Liver (tissue), 9 donors: ENCODE data around the gene FUS. TPM values are rescaled to one million over a fixed set of nuclear protein-coding genes. Genes with fewer than 3 reads are reported as not detected.

ENCODE experiments used
- DNase-seq: peaks from one replicate; pipeline ENCODE4 v3.0.0-alpha.2; 2017; ENCODE audit warnings: low spot score
- H3K27ac ChIP-seq, 2 donors: one replicate each; pipeline ENCODE4 v1.7.0; 2013; ENCODE audit warnings: inconsistent platforms in 2 of 2, low read length in 2 of 2, control low read depth in 1 of 2, low read depth in 1 of 2, mild to moderate bottlenecking in 1 of 2
- H3K27me3 ChIP-seq, 4 donors: one replicate each; pipeline versions ENCODE4 v1.6.1 to v1.7.0; 2013; ENCODE audit warnings: low read length in 3 of 4, inconsistent platforms in 1 of 4, mild to moderate bottlenecking in 1 of 4, moderate library complexity in 1 of 4; ENCODE audit not compliant: control insufficient read depth in 4 of 4, insufficient read depth in 4 of 4
- H3K36me3 ChIP-seq, 4 donors: one replicate each; pipeline versions ENCODE4 v1.6.1 to v1.7.0; 2013; ENCODE audit warnings: low read length in 3 of 4, mild to moderate bottlenecking in 3 of 4, low read depth in 1 of 4, moderate library complexity in 1 of 4; ENCODE audit not compliant: control insufficient read depth in 4 of 4, insufficient read depth in 3 of 4
- H3K4me1 ChIP-seq, 4 donors: one replicate each; pipeline versions ENCODE4 v1.6.1 to v1.7.0; 2013; ENCODE audit warnings: low read length in 3 of 4, mild to moderate bottlenecking in 3 of 4, moderate library complexity in 1 of 4; ENCODE audit not compliant: control insufficient read depth in 4 of 4, insufficient read depth in 4 of 4
- H3K4me3 ChIP-seq, 3 donors: one replicate each; pipeline versions ENCODE4 v1.6.1 to v1.7.0; 2013; ENCODE audit warnings: low read length in 3 of 3, control low read depth in 1 of 3, low read depth in 1 of 3, mild to moderate bottlenecking in 1 of 3
- H3K9ac ChIP-seq, 2 donors: one replicate each; pipeline ENCODE4 v1.7.0; 2013; ENCODE audit warnings: low read length in 2 of 2, mild to moderate bottlenecking in 2 of 2, moderate library complexity in 2 of 2, control low read depth in 1 of 2, low read depth in 1 of 2
- H3K9me3 ChIP-seq, 4 donors: one replicate each; pipeline versions ENCODE4 v1.6.1 to v1.7.0; 2013; ENCODE audit warnings: low read length in 3 of 4; ENCODE audit not compliant: control insufficient read depth in 4 of 4
- EGR1 ChIP-seq, 2 donors: IDR thresholded peaks; 2 replicates each; pipeline ENCODE4 v1.6.1; 2016 to 2018; ENCODE audit warnings: antibody characterized with exemption in 2 of 2, low read depth in 2 of 2
- FOXA1 ChIP-seq: IDR thresholded peaks from 2 replicates; pipeline ENCODE4 v1.6.1; 2016; ENCODE audit warnings: antibody characterized with exemption
- FOXA2 ChIP-seq: IDR thresholded peaks from 2 replicates; pipeline ENCODE4 v1.6.1; 2016; ENCODE audit warnings: antibody characterized with exemption
- GABPA ChIP-seq, 2 donors: IDR thresholded peaks in 1 of 2; conservative IDR thresholded peaks in 1 of 2; 2 replicates each; pipeline ENCODE4 v1.6.1; 2016; ENCODE audit warnings: antibody characterized with exemption in 2 of 2, mild to moderate bottlenecking in 1 of 2, moderate library complexity in 1 of 2
- HNF4A ChIP-seq, 2 donors: conservative IDR thresholded peaks; 2 replicates each; pipeline ENCODE4 v1.6.1; 2016; ENCODE audit warnings: antibody characterized with exemption in 2 of 2, mild to moderate bottlenecking in 2 of 2
- HNF4G ChIP-seq: IDR thresholded peaks from 2 replicates; pipeline ENCODE4 v1.6.1; 2016; ENCODE audit warnings: antibody characterized with exemption
- JUND ChIP-seq, 2 donors: IDR thresholded peaks; 2 replicates each; pipeline ENCODE4 v1.6.1; 2016; ENCODE audit warnings: antibody characterized with exemption in 2 of 2
- NR2F2 ChIP-seq: IDR thresholded peaks from 2 replicates; pipeline ENCODE4 v1.6.1; 2016; ENCODE audit warnings: antibody characterized with exemption
- RAD21 ChIP-seq, 2 donors: IDR thresholded peaks; 2 replicates each; pipeline ENCODE4 v1.6.1; 2016; ENCODE audit warnings: antibody characterized with exemption in 2 of 2, mild to moderate bottlenecking in 2 of 2
- RXRA ChIP-seq, 2 donors: IDR thresholded peaks; 2 replicates each; pipeline ENCODE4 v1.6.1; 2017 to 2018; ENCODE audit warnings: antibody characterized with exemption in 2 of 2, mild to moderate bottlenecking in 1 of 2
- SP1 ChIP-seq: IDR thresholded peaks from 2 replicates; pipeline ENCODE4 v1.6.1; 2018; ENCODE audit warnings: antibody characterized with exemption, mild to moderate bottlenecking
- TAF1 ChIP-seq: conservative IDR thresholded peaks from 2 replicates; pipeline ENCODE4 v1.6.1; 2016; ENCODE audit warnings: antibody characterized with exemption, mild to moderate bottlenecking
- YY1 ChIP-seq: IDR thresholded peaks from 2 replicates; pipeline ENCODE4 v1.6.1; 2016; ENCODE audit warnings: antibody characterized with exemption, mild to moderate bottlenecking
- WGBS: extraction: QIAGEN DNeasy Blood & Tissue Kit; methylation state at CpG from one replicate; pipeline ENCODE4 v1.1.7; 2013; 5-methylcytosine and 5-hydroxymethylcytosine counted together
- polyA plus RNA-seq, 2 donors: library from polyadenylated mRNA; stranded (reverse) in 1 of 2; unstranded in 1 of 2; fragments of 200-250 nt in 1 of 2; fragments of >200 nt in 1 of 2; fragmentation: Nextera tagmentation in 1 of 2; extraction: Ambion mirVana in 1 of 2; gene quantifications; one replicate each; pipeline versions ENCODE4 v1.2.1 to v1.2.3, GENCODE V29; 2013 to 2015
- total RNA-seq, 2 donors: library from RNA; depleted of rRNA; stranded (reverse); fragments of >200 nt; gene quantifications; one replicate each; pipeline ENCODE4 v1.2.3, GENCODE V29; 2014
- TF ChIP-seq, protein P1 (sequence below): IDR thresholded peaks from 2 replicates; pipeline ENCODE4 v1.6.1; 2016; ENCODE audit warnings: antibody characterized with exemption
- TF ChIP-seq, protein P2 (sequence below): IDR thresholded peaks from 2 replicates; pipeline ENCODE4 v1.6.1; 2016; ENCODE audit warnings: antibody characterized with exemption, mild to moderate bottlenecking
- TF ChIP-seq, protein P3 (sequence below): fragments of 150-350 bp; IDR thresholded peaks from 2 replicates; pipeline ENCODE4 v1.5.1; 2017; ENCODE audit warnings: improper control_type of control experiment, low read depth, low read length; ENCODE audit not compliant: missing input control
- TF ChIP-seq, protein P4 (sequence below): IDR thresholded peaks from 2 replicates; pipeline ENCODE4 v1.6.1; 2016; ENCODE audit warnings: antibody characterized with exemption
- TF ChIP-seq, protein P5 (sequence below): IDR thresholded peaks from 2 replicates; pipeline ENCODE4 v1.6.1; 2016; ENCODE audit warnings: antibody characterized with exemption
- donor health status: healthy.
- donor health status: healthy.
- donor health status: healthy.
- donor health status: healthy.
- donor health status: healthy.

FUS gene
- total and polyA plus RNA-seq, 4 donors, result 7.5 to 51.5 (median 39.3) TPM

DNA sequence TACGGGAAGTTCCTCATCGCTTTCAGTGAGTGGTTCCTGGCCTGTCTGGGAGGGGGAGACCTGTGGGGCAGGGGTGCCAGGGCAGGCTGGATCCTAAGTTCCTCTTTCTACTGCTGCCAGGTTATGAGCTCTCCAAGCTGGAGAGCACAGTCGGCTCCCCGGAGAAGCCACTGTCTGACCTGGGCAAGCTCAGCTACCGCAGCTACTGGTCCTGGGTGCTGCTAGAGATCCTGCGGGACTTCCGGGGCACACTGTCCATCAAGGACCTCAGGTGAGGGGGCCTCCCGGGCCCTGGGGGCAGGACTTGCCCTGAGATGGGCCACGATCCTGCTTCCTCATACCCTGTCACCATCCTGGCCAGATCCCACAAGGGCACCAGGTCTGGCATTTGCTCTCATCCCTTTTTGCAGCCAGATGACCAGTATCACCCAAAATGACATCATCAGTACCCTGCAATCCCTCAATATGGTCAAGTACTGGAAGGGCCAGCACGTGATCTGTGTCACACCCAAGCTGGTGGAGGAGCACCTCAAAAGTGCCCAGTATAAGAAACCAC lies 49.5 kb upstream of the FUS start:
- H3K27ac ChIP-seq, result peak overlapping the region; percentile 40 to 70

DNA sequence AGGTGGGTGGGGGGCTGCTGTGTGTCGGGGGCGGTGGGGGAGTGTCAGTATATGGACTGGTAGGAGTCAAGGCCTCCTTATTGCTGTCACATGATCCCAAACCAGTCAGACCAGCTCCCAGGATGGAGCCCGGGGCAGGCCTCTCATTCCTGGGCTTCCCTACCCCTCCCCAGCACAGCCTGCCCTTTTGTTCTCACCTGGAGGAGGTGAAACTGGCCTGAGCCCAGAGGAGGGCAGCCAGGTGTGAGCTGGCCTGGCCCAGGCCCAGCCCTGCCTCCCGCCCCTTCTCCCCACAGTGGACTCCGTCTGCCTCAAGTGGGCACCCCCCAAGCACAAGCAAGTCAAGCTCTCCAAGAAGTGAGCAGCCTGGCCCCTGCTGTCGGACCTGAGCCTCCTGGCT lies 49.0 kb upstream of the FUS start:
- Histone ChIP-seq H3K36me3 (peaks cover 8 to 40% (median 13%) of the 10 kb centered on the region in 4 donors), H3K4me3 (no peak overlapping the region), H3K9me3 (no peaks in the 10 kb centered on the region), H3K4me1 (peaks cover 0 to 16% (median 5%) of the 10 kb centered on the region in 4 donors), H3K27me3 (no peaks in the 10 kb centered on the region), H3K9ac (no peak overlapping the region), H3K27ac (peak overlapping the region; percentile 40 to 44)
- DNase-seq, result no peak
- 77% methylated on average over 6 of the region's 6 CpGs for WGBS
- TF ChIP-seq, protein P1, sequence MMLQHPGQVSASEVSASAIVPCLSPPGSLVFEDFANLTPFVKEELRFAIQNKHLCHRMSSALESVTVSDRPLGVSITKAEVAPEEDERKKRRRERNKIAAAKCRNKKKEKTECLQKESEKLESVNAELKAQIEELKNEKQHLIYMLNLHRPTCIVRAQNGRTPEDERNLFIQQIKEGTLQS, result no peak
- no peak for TF ChIP-seq TAF1
- no peak for TF ChIP-seq HNF4G
- TF ChIP-seq FOXA2, result no peak
- no peak for TF ChIP-seq EGR1 (IDR thresholded peaks at IDR 0.05; ENCODE audit: low read depth in 2 of 2)
- no peak for TF ChIP-seq YY1
- TF ChIP-seq, protein P2, sequence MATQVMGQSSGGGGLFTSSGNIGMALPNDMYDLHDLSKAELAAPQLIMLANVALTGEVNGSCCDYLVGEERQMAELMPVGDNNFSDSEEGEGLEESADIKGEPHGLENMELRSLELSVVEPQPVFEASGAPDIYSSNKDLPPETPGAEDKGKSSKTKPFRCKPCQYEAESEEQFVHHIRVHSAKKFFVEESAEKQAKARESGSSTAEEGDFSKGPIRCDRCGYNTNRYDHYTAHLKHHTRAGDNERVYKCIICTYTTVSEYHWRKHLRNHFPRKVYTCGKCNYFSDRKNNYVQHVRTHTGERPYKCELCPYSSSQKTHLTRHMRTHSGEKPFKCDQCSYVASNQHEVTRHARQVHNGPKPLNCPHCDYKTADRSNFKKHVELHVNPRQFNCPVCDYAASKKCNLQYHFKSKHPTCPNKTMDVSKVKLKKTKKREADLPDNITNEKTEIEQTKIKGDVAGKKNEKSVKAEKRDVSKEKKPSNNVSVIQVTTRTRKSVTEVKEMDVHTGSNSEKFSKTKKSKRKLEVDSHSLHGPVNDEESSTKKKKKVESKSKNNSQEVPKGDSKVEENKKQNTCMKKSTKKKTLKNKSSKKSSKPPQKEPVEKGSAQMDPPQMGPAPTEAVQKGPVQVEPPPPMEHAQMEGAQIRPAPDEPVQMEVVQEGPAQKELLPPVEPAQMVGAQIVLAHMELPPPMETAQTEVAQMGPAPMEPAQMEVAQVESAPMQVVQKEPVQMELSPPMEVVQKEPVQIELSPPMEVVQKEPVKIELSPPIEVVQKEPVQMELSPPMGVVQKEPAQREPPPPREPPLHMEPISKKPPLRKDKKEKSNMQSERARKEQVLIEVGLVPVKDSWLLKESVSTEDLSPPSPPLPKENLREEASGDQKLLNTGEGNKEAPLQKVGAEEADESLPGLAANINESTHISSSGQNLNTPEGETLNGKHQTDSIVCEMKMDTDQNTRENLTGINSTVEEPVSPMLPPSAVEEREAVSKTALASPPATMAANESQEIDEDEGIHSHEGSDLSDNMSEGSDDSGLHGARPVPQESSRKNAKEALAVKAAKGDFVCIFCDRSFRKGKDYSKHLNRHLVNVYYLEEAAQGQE, result no peak
- TF ChIP-seq JUND (IDR thresholded peaks at IDR 0.05), result no peak
- no peak for TF ChIP-seq SP1
- no peak for TF ChIP-seq GABPA (IDR thresholded peaks at IDR 0.05 in 1 of 2, conservative IDR thresholded peaks at IDR 0.05 in 1 of 2)
- TF ChIP-seq HNF4A (conservative IDR thresholded peaks at IDR 0.05), result no peak
- TF ChIP-seq, protein P3, sequence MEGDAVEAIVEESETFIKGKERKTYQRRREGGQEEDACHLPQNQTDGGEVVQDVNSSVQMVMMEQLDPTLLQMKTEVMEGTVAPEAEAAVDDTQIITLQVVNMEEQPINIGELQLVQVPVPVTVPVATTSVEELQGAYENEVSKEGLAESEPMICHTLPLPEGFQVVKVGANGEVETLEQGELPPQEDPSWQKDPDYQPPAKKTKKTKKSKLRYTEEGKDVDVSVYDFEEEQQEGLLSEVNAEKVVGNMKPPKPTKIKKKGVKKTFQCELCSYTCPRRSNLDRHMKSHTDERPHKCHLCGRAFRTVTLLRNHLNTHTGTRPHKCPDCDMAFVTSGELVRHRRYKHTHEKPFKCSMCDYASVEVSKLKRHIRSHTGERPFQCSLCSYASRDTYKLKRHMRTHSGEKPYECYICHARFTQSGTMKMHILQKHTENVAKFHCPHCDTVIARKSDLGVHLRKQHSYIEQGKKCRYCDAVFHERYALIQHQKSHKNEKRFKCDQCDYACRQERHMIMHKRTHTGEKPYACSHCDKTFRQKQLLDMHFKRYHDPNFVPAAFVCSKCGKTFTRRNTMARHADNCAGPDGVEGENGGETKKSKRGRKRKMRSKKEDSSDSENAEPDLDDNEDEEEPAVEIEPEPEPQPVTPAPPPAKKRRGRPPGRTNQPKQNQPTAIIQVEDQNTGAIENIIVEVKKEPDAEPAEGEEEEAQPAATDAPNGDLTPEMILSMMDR, result no peak
- TF ChIP-seq RAD21 (IDR thresholded peaks at IDR 0.05), result no peak
- TF ChIP-seq, protein P4, sequence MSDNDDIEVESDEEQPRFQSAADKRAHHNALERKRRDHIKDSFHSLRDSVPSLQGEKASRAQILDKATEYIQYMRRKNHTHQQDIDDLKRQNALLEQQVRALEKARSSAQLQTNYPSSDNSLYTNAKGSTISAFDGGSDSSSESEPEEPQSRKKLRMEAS, result no peak
- TF ChIP-seq NR2F2, result no peak
- TF ChIP-seq RXRA (IDR thresholded peaks at IDR 0.05), result no peak
- TF ChIP-seq FOXA1, result no peak

More for the DNA sequence above, 49.5 kb upstream of the FUS start:
- no peak overlapping the region for H3K9ac ChIP-seq
- DNase-seq, result no peak
- WGBS, result 78% methylated on average over 10 of the region's 10 CpGs
- H3K9me3 ChIP-seq, result no peaks in the 10 kb centered on the region
- TF ChIP-seq, protein P1, result no peak
- TF ChIP-seq FOXA2 (no peak), RXRA (IDR thresholded peaks at IDR 0.05) (no peak)
- TF ChIP-seq, protein P5, sequence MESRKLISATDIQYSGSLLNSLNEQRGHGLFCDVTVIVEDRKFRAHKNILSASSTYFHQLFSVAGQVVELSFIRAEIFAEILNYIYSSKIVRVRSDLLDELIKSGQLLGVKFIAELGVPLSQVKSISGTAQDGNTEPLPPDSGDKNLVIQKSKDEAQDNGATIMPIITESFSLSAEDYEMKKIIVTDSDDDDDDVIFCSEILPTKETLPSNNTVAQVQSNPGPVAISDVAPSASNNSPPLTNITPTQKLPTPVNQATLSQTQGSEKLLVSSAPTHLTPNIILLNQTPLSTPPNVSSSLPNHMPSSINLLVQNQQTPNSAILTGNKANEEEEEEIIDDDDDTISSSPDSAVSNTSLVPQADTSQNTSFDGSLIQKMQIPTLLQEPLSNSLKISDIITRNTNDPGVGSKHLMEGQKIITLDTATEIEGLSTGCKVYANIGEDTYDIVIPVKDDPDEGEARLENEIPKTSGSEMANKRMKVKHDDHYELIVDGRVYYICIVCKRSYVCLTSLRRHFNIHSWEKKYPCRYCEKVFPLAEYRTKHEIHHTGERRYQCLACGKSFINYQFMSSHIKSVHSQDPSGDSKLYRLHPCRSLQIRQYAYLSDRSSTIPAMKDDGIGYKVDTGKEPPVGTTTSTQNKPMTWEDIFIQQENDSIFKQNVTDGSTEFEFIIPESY, result no peak
- H3K4me3 ChIP-seq, result no peak overlapping the region
- peaks cover 8 to 40% (median 13%) of the 10 kb centered on the region in 4 donors for H3K36me3 ChIP-seq
- H3K27me3 ChIP-seq, result no peaks in the 10 kb centered on the region
- H3K4me1 ChIP-seq, result peaks cover 0 to 13% (median 3%) of the 10 kb centered on the region in 4 donors
